Lung (tissue), 12 donors: ENCODE results near the gene ARIH2. TPM values are rescaled to one million over a fixed set of nuclear protein-coding genes. Genes with fewer than 3 reads are reported as not detected.

ENCODE experiments used
- ATAC-seq: fragments of 200-7000 bp; cut with Tn5 transposase; one replicate; pipeline ENCODE4 v1.9.1; 2020; ENCODE audit warnings: moderate number of reproducible peaks; ENCODE audit not compliant: insufficient read depth, low FRiP score
- DNase-seq, 3 donors: peaks; one replicate each; pipeline ENCODE4 v3.0.0-alpha.2; 2013 to 2017
- H3K27ac ChIP-seq, 2 donors: one replicate each; pipeline ENCODE4 v1.5.1; 2013; ENCODE audit warnings: mild to moderate bottlenecking in 2 of 2, moderate library complexity in 2 of 2, control low read depth in 1 of 2, inconsistent platforms in 1 of 2, low read depth in 1 of 2, low read length in 1 of 2
- H3K27me3 ChIP-seq, 3 donors: one replicate each; pipeline ENCODE4 v1.5.1; 2013; ENCODE audit warnings: low read length in 2 of 3; ENCODE audit not compliant: control insufficient read depth in 3 of 3, insufficient read depth in 3 of 3
- H3K36me3 ChIP-seq, 4 donors: one replicate each; pipeline ENCODE4 v1.5.1; 2013; ENCODE audit warnings: low read length in 4 of 4, mild to moderate bottlenecking in 1 of 4, moderate library complexity in 1 of 4; ENCODE audit not compliant: control insufficient read depth in 4 of 4, insufficient read depth in 4 of 4
- H3K4me1 ChIP-seq, 5 donors: one replicate each; pipeline ENCODE4 v1.5.1; 2013; ENCODE audit warnings: low read length in 5 of 5, mild to moderate bottlenecking in 2 of 5, moderate library complexity in 1 of 5; ENCODE audit not compliant: control insufficient read depth in 5 of 5, insufficient read depth in 5 of 5
- H3K4me3 ChIP-seq: one replicate; pipeline ENCODE4 v1.5.1; 2013; ENCODE audit warnings: mild to moderate bottlenecking, control low read depth, moderate library complexity
- H3K9ac ChIP-seq, 2 donors: one replicate each; pipeline ENCODE4 v1.5.1; 2013; ENCODE audit warnings: low read length in 2 of 2, control low read depth in 1 of 2; ENCODE audit not compliant: insufficient read depth in 1 of 2
- H3K9me3 ChIP-seq, 4 donors: one replicate each; pipeline ENCODE4 v1.5.1; 2013; ENCODE audit warnings: low read length in 3 of 4, mild to moderate bottlenecking in 1 of 4, moderate library complexity in 1 of 4; ENCODE audit not compliant: control insufficient read depth in 4 of 4, insufficient read depth in 3 of 4
- CTCF ChIP-seq: IDR thresholded peaks from 2 replicates; pipeline ENCODE4 v1.5.1; 2012; ENCODE audit warnings: mild to moderate bottlenecking; ENCODE audit errors: control extremely low read depth, extremely low read depth
- WGBS, 2 donors: extraction: QIAGEN DNeasy Blood & Tissue Kit; methylation state at CpG; one replicate each; pipeline ENCODE4 v1.1.7; 2013; 5-methylcytosine and 5-hydroxymethylcytosine counted together
- polyA plus RNA-seq, 2 donors: library from polyadenylated mRNA; stranded (reverse); fragments of 200-250 nt; gene quantifications; one replicate each; pipeline ENCODE4 v1.2.1, GENCODE V29; 2013
- total RNA-seq, 2 donors: library from RNA; depleted of rRNA in 1 of 2; stranded (reverse); fragments of >200 nt in 1 of 2; gene quantifications; one replicate each; pipeline ENCODE4 v1.2.1, GENCODE V29; 2014 to 2021
- donor health status: control.
- donor health status: control.
- donor health status: Bipolar disorder and iron deficiency.
- donor health status: healthy.
- donor health status: DM: yes; HTN: yes; CAD: no.

Gene ARIH2
- total and polyA plus RNA-seq, 4 donors, result 33.1 to 97.6 (median 65.6) TPM

GRCh38 chr3:48945432-48945831, 26.8 kb downstream of the ARIH2 start:
- no peaks in the 10 kb centered on the region for H3K9me3 ChIP-seq
- DNase-seq, result no peak
- TF ChIP-seq CTCF, result no peak
- ATAC-seq, result no peak
- H3K9ac ChIP-seq, result no peak overlapping the region
- peaks cover 0 to 4% (median 0%) of the 10 kb centered on the region in 4 donors for H3K36me3 ChIP-seq
- H3K27me3 ChIP-seq, result no peaks in the 10 kb centered on the region
- peak overlapping the region in 1 of 2 donors; percentile 26 for H3K27ac ChIP-seq
- no peak overlapping the region for H3K4me3 ChIP-seq
- H3K4me1 ChIP-seq, result peaks cover 0 to 22% (median 5%) of the 10 kb centered on the region in 5 donors
- 89 to 94% methylated on average over 2 of the region's 2 CpGs for WGBS, 2 donors

- Histone ChIP-seq H3K27ac (peak overlapping the region in 1 of 2 donors; percentile 26), H3K36me3 (peaks cover 0 to 4% (median 0%) of the 10 kb centered on the region in 4 donors), H3K9me3 (no peaks in the 10 kb centered on the region), H3K4me1 (peaks cover 0 to 24% (median 5%) of the 10 kb centered on the region in 5 donors), H3K27me3 (no peaks in the 10 kb centered on the region), H3K9ac (peak overlapping the region in 1 of 2 donors; percentile 39), H3K4me3 (no peak overlapping the region)
- 82 to 97% methylated on average over 4 of the region's 4 CpGs for WGBS, 2 donors
- no peak for TF ChIP-seq CTCF
- peak in 2 of 3 donors; percentile 44 to 60 for DNase-seq
- no peak for ATAC-seq
These were observed 27.4 kb downstream of the ARIH2 start for GRCh38 chr3:48945891-48946549.

- no peak overlapping the region for H3K4me3 ChIP-seq
- DNase-seq (no peak), ATAC-seq (no peak)
- H3K4me1 ChIP-seq, result peaks cover 0 to 20% (median 5%) of the 10 kb centered on the region in 5 donors
- peaks cover 0 to 9% (median 2%) of the 10 kb centered on the region in 4 donors for H3K36me3 ChIP-seq
- no peaks in the 10 kb centered on the region for H3K27me3 ChIP-seq
- WGBS, 2 donors, result 50 to 87% methylated on average over 2 of the region's 2 CpGs
- TF ChIP-seq CTCF, result no peak
- H3K9me3 ChIP-seq, result no peaks in the 10 kb centered on the region
- no peak overlapping the region for H3K9ac ChIP-seq
- peak overlapping the region; percentile 15 to 59 for H3K27ac ChIP-seq
These were observed 30.7 kb downstream of the ARIH2 start for GRCh38 chr3:48949376-48949717.
